ENCODE results near the gene TMEM30B. TPM values are rescaled to one million over a fixed set of nuclear protein-coding genes. Genes with fewer than 3 reads are reported as not detected.

The TMEM30B gene
- total and polyA plus RNA-seq, 10 of the 15 experiments (the other 5 are each of a cell fraction or from before 2014, with no cell fraction given), result 0.10 TPM; not detected in 9

DNA sequence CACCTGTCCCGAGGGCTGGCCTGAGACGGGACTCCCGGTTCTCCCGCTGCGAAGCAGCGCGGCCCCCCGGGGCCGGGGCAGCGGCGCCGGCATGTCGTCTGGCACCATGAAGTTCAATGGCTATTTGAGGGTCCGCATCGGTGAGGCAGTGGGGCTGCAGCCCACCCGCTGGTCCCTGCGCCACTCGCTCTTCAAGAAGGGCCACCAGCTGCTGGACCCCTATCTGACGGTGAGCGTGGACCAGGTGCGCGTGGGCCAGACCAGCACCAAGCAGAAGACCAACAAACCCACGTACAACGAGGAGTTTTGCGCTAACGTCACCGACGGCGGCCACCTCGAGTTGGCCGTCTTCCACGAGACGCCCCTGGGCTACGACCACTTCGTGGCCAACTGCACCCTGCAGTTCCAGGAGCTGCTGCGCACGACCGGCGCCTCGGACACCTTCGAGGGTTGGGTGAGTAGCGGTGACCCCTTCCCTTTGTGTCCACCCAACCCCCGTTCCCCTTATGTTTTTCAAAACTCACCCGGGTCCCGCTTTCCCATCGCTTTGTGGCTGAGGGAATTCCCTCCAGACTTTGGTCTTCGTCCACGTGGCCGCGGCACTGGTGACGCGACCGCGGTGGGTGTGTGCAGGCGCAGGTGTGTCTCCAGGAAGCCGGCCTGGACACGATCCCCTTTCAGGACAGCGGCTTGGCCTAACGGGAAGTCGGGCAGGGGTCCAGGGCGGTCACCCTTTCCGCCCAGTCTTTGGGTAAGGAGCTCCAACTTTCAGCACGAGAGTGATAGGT is 41.1 kb upstream of the TMEM30B start:
- ChIA-PET CTCF (interaction anchor here (0.6 to 3.2 kb wide), 15 partner anchors 10 to 138 kb away, joined by 3 to 19 read pairs (median 4); no protein-coding TSS in a partner anchor), POLR2A (interaction anchor here (0.8 to 4.7 kb wide), 14 partner anchors 10 to 149 kb away, joined by 3 to 38 read pairs (median 5); no protein-coding TSS in a partner anchor), SMC1A (ENCODE audit: uncharacterized antibody, unreplicated experiment) (interaction anchor here (0.6 to 6.4 kb wide), 21 partner anchors 8 to 133 kb away, joined by 3 to 64 read pairs (median 4); no protein-coding TSS in a partner anchor), RAD21 (ENCODE audit: unreplicated experiment) (interaction anchor here (0.7 to 6.9 kb wide), 21 partner anchors 11 to 181 kb away, joined by 3 to 62 read pairs (median 6); no protein-coding TSS in a partner anchor)
- peak overlapping the region; percentile 80 for H3K27ac ChIP-seq (ENCODE audit: control insufficient read depth, insufficient read depth)
- peak overlapping the region; percentile 83 for H3K4me2 ChIP-seq (ENCODE audit: control insufficient read depth, insufficient read depth)
- WGBS (ENCODE audit: insufficient coverage, insufficient replicate concordance, low lambda C conversion rate, missing lambda C conversion rate), result under 1% methylated on average over 63 of the region's 63 CpGs
- no peaks in the 10 kb centered on the region; a peak in 1 of 4 replicates for H3K27me3 ChIP-seq (replicated peaks in 1 of 2; ENCODE audit: control insufficient read depth in 2 of 2, insufficient read depth in 2 of 2, low read length in 1 of 2)
- DNase-seq (ENCODE audit: low read depth, low spot score) (no peak), ATAC-seq (peak; percentile 29), FAIRE-seq (no peak)
- no peaks in the 10 kb centered on the region for H4K20me1 ChIP-seq (ENCODE audit: control insufficient read depth, insufficient read depth)
- H3K9me3 ChIP-seq (replicated peaks; ENCODE audit: control insufficient read depth, insufficient read depth, low read length), result peaks cover 6% of the 10 kb centered on the region; the same call in 2 of the 3 replicates
- in situ Hi-C loops (cut with MboI) (loop anchor here (25.0 kb wide), 1 partner anchor 115 kb away; no protein-coding TSS in a partner anchor), intact Hi-C loops (cut with micrococcal nuclease; ENCODE audit: unreplicated experiment) (loop anchor here (1.0 to 5.0 kb wide), 3 partner anchors 67 to 440 kb away; partner anchors contain the start of gene SNAPC1)
- peaks cover 6% of the 10 kb centered on the region; the same call in 1 of the 2 replicates for H3K4me1 ChIP-seq (ENCODE audit: control insufficient read depth, insufficient read depth, low read length)
- H3K4me3 ChIP-seq, result peak overlapping the region; percentile 95
- no peaks in the 10 kb centered on the region; a peak in 1 of 4 replicates for H3K36me3 ChIP-seq (ENCODE audit: control insufficient read depth in 2 of 2, insufficient read depth in 2 of 2, low read length in 1 of 2)
- BruUV-seq (replicated peaks), result no TSS peak
- peak overlapping the region; percentile 66 for H2AFZ ChIP-seq (ENCODE audit: control insufficient read depth, low read depth, low read length)
- H3K79me2 ChIP-seq (ENCODE audit: control insufficient read depth, insufficient read depth, low read length), result peaks cover 61% of the 10 kb centered on the region
- H3K9ac ChIP-seq (ENCODE audit: control insufficient read depth, insufficient read depth, low read length), result peak overlapping the region; percentile 91
- TF ChIP-seq ZNF384 (IDR thresholded peaks at IDR 0.05; ENCODE audit: borderline replicate concordance, low read depth, low read length), result no peak
- no peak for TF ChIP-seq ZNF622 (IDR thresholded peaks at IDR 0.05)
- TF ChIP-seq EED (IDR thresholded peaks at IDR 0.05; ENCODE audit: low read depth), result no peak
- peak; percentile 54; the same call in 1 of the 2 replicates for TF ChIP-seq MXI1 (IDR thresholded peaks at IDR 0.05; ENCODE audit: low read depth, low read length)
- TF ChIP-seq, protein P1, sequence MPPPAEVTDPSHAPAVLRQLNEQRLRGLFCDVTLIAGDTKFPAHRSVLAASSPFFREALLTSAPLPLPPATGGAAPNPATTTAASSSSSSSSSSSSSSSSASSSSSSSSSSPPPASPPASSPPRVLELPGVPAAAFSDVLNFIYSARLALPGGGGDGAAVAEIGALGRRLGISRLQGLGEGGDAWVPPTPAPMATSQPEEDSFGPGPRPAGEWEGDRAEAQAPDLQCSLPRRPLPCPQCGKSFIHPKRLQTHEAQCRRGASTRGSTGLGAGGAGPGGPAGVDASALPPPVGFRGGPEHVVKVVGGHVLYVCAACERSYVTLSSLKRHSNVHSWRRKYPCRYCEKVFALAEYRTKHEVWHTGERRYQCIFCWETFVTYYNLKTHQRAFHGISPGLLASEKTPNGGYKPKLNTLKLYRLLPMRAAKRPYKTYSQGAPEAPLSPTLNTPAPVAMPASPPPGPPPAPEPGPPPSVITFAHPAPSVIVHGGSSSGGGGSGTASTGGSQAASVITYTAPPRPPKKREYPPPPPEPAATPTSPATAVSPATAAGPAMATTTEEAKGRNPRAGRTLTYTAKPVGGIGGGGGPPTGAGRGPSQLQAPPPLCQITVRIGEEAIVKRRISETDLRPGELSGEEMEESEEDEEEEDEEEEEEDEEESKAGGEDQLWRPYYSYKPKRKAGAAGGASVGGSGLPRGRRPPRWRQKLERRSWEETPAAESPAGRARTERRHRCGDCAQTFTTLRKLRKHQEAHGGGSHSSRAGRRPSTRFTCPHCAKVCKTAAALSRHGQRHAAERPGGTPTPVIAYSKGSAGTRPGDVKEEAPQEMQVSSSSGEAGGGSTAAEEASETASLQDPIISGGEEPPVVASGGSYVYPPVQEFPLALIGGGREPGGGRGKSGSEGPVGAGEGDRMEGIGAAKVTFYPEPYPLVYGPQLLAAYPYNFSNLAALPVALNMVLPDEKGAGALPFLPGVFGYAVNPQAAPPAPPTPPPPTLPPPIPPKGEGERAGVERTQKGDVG (CRISPR knock-in tag; IDR thresholded peaks at IDR 0.05), result no peak
- no peak for TF ChIP-seq NR2C2 (IDR thresholded peaks at IDR 0.05; ENCODE audit: borderline replicate concordance, control insufficient read depth, insufficient read length, low read depth)
- no peak for TF ChIP-seq BCL11A (IDR thresholded peaks at IDR 0.05; ENCODE audit: low read depth, low read length)
- TF ChIP-seq NFYB (IDR thresholded peaks at IDR 0.05; ENCODE audit: insufficient read depth, low read depth, low read length), result no peak
- TF ChIP-seq DPF2 (IDR thresholded peaks at IDR 0.05), result no peak
- no peak for TF ChIP-seq SREBF1 (IDR thresholded peaks at IDR 0.05; ENCODE audit: low read length)
- no peak for TF ChIP-seq ESRRA (IDR thresholded peaks at IDR 0.05; ENCODE audit: low read length)
- no peak for TF ChIP-seq JUND (IDR thresholded peaks at IDR 0.05; ENCODE audit: low read depth, low read length)
- TF ChIP-seq ZNF274 (IDR thresholded peaks at IDR 0.05; ENCODE audit: insufficient read depth, insufficient read length), result no peak
- no peak for TF ChIP-seq RAD51 (IDR thresholded peaks at IDR 0.05)
- TF ChIP-seq KDM1A (IDR thresholded peaks at IDR 0.05; ENCODE audit: borderline replicate concordance), result no peak
- no peak for TF ChIP-seq CBX5 (IDR thresholded peaks at IDR 0.05; ENCODE audit: low read depth)
- TF ChIP-seq FOXK2 (IDR thresholded peaks at IDR 0.05), result no peak
- no peak for TF ChIP-seq FOS (IDR thresholded peaks at IDR 0.05; ENCODE audit: borderline replicate concordance, extremely low read depth, insufficient read length)
- TF ChIP-seq, protein P2, sequence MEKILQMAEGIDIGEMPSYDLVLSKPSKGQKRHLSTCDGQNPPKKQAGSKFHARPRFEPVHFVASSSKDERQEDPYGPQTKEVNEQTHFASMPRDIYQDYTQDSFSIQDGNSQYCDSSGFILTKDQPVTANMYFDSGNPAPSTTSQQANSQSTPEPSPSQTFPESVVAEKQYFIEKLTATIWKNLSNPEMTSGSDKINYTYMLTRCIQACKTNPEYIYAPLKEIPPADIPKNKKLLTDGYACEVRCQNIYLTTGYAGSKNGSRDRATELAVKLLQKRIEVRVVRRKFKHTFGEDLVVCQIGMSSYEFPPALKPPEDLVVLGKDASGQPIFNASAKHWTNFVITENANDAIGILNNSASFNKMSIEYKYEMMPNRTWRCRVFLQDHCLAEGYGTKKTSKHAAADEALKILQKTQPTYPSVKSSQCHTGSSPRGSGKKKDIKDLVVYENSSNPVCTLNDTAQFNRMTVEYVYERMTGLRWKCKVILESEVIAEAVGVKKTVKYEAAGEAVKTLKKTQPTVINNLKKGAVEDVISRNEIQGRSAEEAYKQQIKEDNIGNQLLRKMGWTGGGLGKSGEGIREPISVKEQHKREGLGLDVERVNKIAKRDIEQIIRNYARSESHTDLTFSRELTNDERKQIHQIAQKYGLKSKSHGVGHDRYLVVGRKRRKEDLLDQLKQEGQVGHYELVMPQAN (conservative IDR thresholded peaks at IDR 0.05), result peak; percentile 1
